ENCODE data around the gene PODNL1.

GRCh38 chr19:13929956-13930355 is 8.3 kb downstream of the PODNL1 start:
- no peak for TF ChIP-seq POLR2A (IDR thresholded peaks at IDR 0.05)
- TF ChIP-seq, protein P1, sequence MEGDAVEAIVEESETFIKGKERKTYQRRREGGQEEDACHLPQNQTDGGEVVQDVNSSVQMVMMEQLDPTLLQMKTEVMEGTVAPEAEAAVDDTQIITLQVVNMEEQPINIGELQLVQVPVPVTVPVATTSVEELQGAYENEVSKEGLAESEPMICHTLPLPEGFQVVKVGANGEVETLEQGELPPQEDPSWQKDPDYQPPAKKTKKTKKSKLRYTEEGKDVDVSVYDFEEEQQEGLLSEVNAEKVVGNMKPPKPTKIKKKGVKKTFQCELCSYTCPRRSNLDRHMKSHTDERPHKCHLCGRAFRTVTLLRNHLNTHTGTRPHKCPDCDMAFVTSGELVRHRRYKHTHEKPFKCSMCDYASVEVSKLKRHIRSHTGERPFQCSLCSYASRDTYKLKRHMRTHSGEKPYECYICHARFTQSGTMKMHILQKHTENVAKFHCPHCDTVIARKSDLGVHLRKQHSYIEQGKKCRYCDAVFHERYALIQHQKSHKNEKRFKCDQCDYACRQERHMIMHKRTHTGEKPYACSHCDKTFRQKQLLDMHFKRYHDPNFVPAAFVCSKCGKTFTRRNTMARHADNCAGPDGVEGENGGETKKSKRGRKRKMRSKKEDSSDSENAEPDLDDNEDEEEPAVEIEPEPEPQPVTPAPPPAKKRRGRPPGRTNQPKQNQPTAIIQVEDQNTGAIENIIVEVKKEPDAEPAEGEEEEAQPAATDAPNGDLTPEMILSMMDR (IDR thresholded peaks at IDR 0.05): no peak
- TF ChIP-seq EP300 (IDR thresholded peaks at IDR 0.05): no peak
